ENCODE results near the gene ABCC9. TPM values are rescaled to one million over a fixed set of nuclear protein-coding genes. Genes with fewer than 3 reads are reported as not detected.

ABCC9 gene
- total and polyA plus RNA-seq, 10 donors, result 0.42 to 21.8 (median 14.2) TPM

GRCh38 chr12:21860128-21860527 is 81.1 kb downstream of the ABCC9 start:
- H3K27me3 ChIP-seq (replicated peaks in 1 of 7), result no peaks in the 10 kb centered on the region
- H3K4me1 ChIP-seq, result no peaks in the 10 kb centered on the region
- no peak for DNase-seq
- H3K27ac ChIP-seq, result no peak overlapping the region
- no peaks in the 10 kb centered on the region for H3K9me3 ChIP-seq
- TF ChIP-seq POLR2AphosphoS5 (IDR thresholded peaks at IDR 0.05), result no peak
- TF ChIP-seq, protein P1, sequence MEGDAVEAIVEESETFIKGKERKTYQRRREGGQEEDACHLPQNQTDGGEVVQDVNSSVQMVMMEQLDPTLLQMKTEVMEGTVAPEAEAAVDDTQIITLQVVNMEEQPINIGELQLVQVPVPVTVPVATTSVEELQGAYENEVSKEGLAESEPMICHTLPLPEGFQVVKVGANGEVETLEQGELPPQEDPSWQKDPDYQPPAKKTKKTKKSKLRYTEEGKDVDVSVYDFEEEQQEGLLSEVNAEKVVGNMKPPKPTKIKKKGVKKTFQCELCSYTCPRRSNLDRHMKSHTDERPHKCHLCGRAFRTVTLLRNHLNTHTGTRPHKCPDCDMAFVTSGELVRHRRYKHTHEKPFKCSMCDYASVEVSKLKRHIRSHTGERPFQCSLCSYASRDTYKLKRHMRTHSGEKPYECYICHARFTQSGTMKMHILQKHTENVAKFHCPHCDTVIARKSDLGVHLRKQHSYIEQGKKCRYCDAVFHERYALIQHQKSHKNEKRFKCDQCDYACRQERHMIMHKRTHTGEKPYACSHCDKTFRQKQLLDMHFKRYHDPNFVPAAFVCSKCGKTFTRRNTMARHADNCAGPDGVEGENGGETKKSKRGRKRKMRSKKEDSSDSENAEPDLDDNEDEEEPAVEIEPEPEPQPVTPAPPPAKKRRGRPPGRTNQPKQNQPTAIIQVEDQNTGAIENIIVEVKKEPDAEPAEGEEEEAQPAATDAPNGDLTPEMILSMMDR (IDR thresholded peaks at IDR 0.05 in 8 of 11, conservative IDR thresholded peaks at IDR 0.05 in 3 of 11), result no peak
- TF ChIP-seq POLR2A (IDR thresholded peaks at IDR 0.05), result no peak
- WGBS, 5 donors, result 81 to 93% (median 90%) methylated on average over 4 of the region's 4 CpGs
- H3K4me3 ChIP-seq, result no peak overlapping the region
- no peaks in the 10 kb centered on the region for H3K36me3 ChIP-seq
- intact Hi-C loops (cut with DNase I; ENCODE audit: low total_unique reads), result no loop called here

DNA sequence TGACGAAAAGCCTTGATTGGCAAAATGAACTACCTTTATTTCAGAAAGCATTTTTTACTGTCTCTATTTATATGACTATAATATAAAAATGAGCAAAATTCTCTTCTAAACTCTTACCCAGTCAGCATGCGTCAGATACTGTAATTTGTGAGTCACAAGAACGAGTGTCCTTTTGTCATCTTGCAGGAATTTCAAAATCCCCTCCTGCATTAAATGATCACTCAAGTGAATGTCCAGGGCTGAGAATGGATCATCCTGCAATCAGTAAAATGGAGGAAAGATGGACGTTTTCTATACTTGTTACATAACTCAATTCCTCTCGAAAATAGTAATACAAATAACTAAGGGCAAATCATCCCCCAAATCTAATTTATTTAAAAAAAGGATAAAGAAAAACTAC is 89.0 kb downstream of the ABCC9 start:
- no peaks in the 10 kb centered on the region for H3K9me3 ChIP-seq
- no peak for DNase-seq
- intact Hi-C loops (cut with DNase I; ENCODE audit: low total_unique reads), result no loop called here
- H3K36me3 ChIP-seq, result no peaks in the 10 kb centered on the region
- no peaks in the 10 kb centered on the region for H3K4me1 ChIP-seq
- WGBS, 5 donors, result 78 to 85% (median 85%) methylated on average over 5 of the region's 5 CpGs
- H3K27ac ChIP-seq, result no peak overlapping the region
- H3K4me3 ChIP-seq, result no peak overlapping the region
- no peaks in the 10 kb centered on the region for H3K27me3 ChIP-seq (replicated peaks in 1 of 7)
- TF ChIP-seq POLR2AphosphoS5 (IDR thresholded peaks at IDR 0.05) (no peak), POLR2A (IDR thresholded peaks at IDR 0.05) (no peak)
- TF ChIP-seq, protein P1 (IDR thresholded peaks at IDR 0.05 in 8 of 11, conservative IDR thresholded peaks at IDR 0.05 in 3 of 11), result no peak

- H3K36me3 ChIP-seq, result no peaks in the 10 kb centered on the region
- no peaks in the 10 kb centered on the region for H3K4me1 ChIP-seq
- no peak overlapping the region for H3K27ac ChIP-seq
- intact Hi-C loops (cut with DNase I; ENCODE audit: low total_unique reads), result no loop called here
- TF ChIP-seq POLR2A (IDR thresholded peaks at IDR 0.05), result no peak
- TF ChIP-seq, protein P1 (IDR thresholded peaks at IDR 0.05 in 8 of 11, conservative IDR thresholded peaks at IDR 0.05 in 3 of 11), result no peak
- no peak for TF ChIP-seq POLR2AphosphoS5 (IDR thresholded peaks at IDR 0.05)
- no peak for DNase-seq
- H3K9me3 ChIP-seq, result no peaks in the 10 kb centered on the region
- no peaks in the 10 kb centered on the region for H3K27me3 ChIP-seq (replicated peaks in 1 of 7)
- WGBS, 5 donors, result 73 to 91% (median 78%) methylated on average over 1 of the region's 1 CpG
- no peak overlapping the region for H3K4me3 ChIP-seq
These were observed 90.1 kb downstream of the ABCC9 start for GRCh38 chr12:21851151-21851550.

- intact Hi-C loops (cut with DNase I; ENCODE audit: low total_unique reads), result no loop called here
- H3K27ac ChIP-seq, result no peak overlapping the region
- H3K4me3 ChIP-seq, result no peak overlapping the region
- no peak for TF ChIP-seq POLR2A (IDR thresholded peaks at IDR 0.05)
- TF ChIP-seq, protein P1 (IDR thresholded peaks at IDR 0.05 in 8 of 11, conservative IDR thresholded peaks at IDR 0.05 in 3 of 11), result no peak
- TF ChIP-seq POLR2AphosphoS5 (IDR thresholded peaks at IDR 0.05), result no peak
- H3K27me3 ChIP-seq (replicated peaks in 1 of 7), result no peaks in the 10 kb centered on the region
- 56 to 87% (median 67%) methylated on average over 4 of the region's 4 CpGs for WGBS, 5 donors
- DNase-seq, result no peak
- no peaks in the 10 kb centered on the region for H3K9me3 ChIP-seq
- no peaks in the 10 kb centered on the region for H3K4me1 ChIP-seq
- H3K36me3 ChIP-seq, result no peaks in the 10 kb centered on the region
These were observed 90.8 kb downstream of the ABCC9 start for GRCh38 chr12:21850419-21850818.

Data from spleen (tissue), 11 donors.